Osteoblast (primary cell): ENCODE results near the gene PRSS38. TPM values are rescaled to one million over a fixed set of nuclear protein-coding genes. Genes with fewer than 3 reads are reported as not detected.

Experiments used
- DNase-seq: peaks from one replicate; pipeline ENCODE4 v3.0.0; 2011; ENCODE audit warnings: low spot score, mixed read lengths; ENCODE audit not compliant: insufficient read length; ENCODE audit errors: missing footprints
- H2AFZ ChIP-seq: 2 replicates; pipeline ENCODE4 v1.6.0; 2011; ENCODE audit warnings: mild to moderate bottlenecking, low read length
- H3K27ac ChIP-seq: 2 replicates; pipeline ENCODE4 v1.5.1; 2011; ENCODE audit warnings: mild to moderate bottlenecking, low read depth, low read length, moderate library complexity
- H3K27me3 ChIP-seq: 2 replicates; pipeline ENCODE4 v1.6.0; 2012; ENCODE audit warnings: mild to moderate bottlenecking, control low read depth, inconsistent platforms, low read length, moderate library complexity; ENCODE audit not compliant: insufficient read depth
- H3K36me3 ChIP-seq: 2 replicates; pipeline ENCODE4 v1.5.1; 2011; ENCODE audit warnings: mild to moderate bottlenecking, low read length, control low read depth, moderate library complexity; ENCODE audit not compliant: insufficient read depth
- H3K4me1 ChIP-seq: 2 replicates; pipeline ENCODE4 v1.5.1; 2011; ENCODE audit warnings: mild to moderate bottlenecking, low read length, control low read depth, moderate library complexity; ENCODE audit not compliant: insufficient read depth
- H3K4me2 ChIP-seq: 2 replicates; pipeline ENCODE4 v1.6.0; 2011; ENCODE audit warnings: mild to moderate bottlenecking, low read length; ENCODE audit not compliant: insufficient read depth
- H3K4me3 ChIP-seq: fragments of 200-600 bp; sonication (generic); 3 replicates; pipeline ENCODE4 v1.5.1; 2012; ENCODE audit warnings: mild to moderate bottlenecking, low read length, inconsistent platforms; ENCODE audit not compliant: insufficient read depth
- H3K79me2 ChIP-seq: 2 replicates; pipeline ENCODE4 v1.6.0; 2012; ENCODE audit warnings: mild to moderate bottlenecking, low read length, control low read depth, inconsistent platforms; ENCODE audit not compliant: insufficient read depth
- H3K9me3 ChIP-seq: 2 replicates; pipeline ENCODE4 v1.5.1; 2011; ENCODE audit warnings: low read depth, low read length, control low read depth
- H4K20me1 ChIP-seq: 2 replicates; pipeline ENCODE4 v1.6.0; 2012; ENCODE audit warnings: mild to moderate bottlenecking, low read length, control low read depth; ENCODE audit not compliant: insufficient read depth
- total RNA-seq: library from RNA; depleted of rRNA; stranded (reverse); fragments of >200 nt; gene quantifications from 2 replicates; pipeline ENCODE4 v1.2.3, GENCODE V29; 2012
- TF ChIP-seq, protein P1 (sequence below): IDR thresholded peaks from 2 replicates; pipeline ENCODE4 v1.5.1; 2011; ENCODE audit warnings: mild to moderate bottlenecking, low read depth, low read length, moderate library complexity; ENCODE audit errors: extremely low read depth

Gene PRSS38
- total RNA-seq, 1 donor: not detected

DNA sequence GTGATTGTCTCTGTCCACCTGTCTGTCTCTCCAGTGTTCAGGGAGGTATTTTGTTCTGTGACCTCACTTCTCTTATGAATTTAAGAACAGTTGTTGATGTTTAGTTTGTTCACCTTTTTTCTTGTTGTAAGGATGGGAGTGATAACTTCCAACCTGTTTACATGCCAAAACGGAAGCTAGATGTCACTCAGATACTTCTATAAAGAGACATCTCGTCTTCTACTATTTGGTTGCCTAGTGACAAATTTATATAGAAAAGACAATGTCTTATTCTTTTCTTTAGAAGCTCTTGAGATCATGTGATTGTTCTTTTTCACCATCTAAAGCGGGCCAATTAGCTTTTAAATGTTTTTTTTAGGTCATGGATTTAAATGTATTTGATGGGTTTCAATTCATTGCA lies 33.8 kb downstream of the PRSS38 start:
- no peak overlapping the region for H2AFZ ChIP-seq
- H4K20me1 ChIP-seq: no peaks in the 10 kb centered on the region
- H3K79me2 ChIP-seq: no peaks in the 10 kb centered on the region
- no peaks in the 10 kb centered on the region for H3K27me3 ChIP-seq
- no peaks in the 10 kb centered on the region for H3K36me3 ChIP-seq
- H3K9me3 ChIP-seq: no peaks in the 10 kb centered on the region
- DNase-seq: no peak
- no peak overlapping the region for H3K27ac ChIP-seq
- no peak overlapping the region for H3K4me2 ChIP-seq
- TF ChIP-seq, protein P1, sequence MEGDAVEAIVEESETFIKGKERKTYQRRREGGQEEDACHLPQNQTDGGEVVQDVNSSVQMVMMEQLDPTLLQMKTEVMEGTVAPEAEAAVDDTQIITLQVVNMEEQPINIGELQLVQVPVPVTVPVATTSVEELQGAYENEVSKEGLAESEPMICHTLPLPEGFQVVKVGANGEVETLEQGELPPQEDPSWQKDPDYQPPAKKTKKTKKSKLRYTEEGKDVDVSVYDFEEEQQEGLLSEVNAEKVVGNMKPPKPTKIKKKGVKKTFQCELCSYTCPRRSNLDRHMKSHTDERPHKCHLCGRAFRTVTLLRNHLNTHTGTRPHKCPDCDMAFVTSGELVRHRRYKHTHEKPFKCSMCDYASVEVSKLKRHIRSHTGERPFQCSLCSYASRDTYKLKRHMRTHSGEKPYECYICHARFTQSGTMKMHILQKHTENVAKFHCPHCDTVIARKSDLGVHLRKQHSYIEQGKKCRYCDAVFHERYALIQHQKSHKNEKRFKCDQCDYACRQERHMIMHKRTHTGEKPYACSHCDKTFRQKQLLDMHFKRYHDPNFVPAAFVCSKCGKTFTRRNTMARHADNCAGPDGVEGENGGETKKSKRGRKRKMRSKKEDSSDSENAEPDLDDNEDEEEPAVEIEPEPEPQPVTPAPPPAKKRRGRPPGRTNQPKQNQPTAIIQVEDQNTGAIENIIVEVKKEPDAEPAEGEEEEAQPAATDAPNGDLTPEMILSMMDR: no peak
- H3K4me3 ChIP-seq: no peak overlapping the region
- H3K4me1 ChIP-seq: no peaks in the 10 kb centered on the region

DNA sequence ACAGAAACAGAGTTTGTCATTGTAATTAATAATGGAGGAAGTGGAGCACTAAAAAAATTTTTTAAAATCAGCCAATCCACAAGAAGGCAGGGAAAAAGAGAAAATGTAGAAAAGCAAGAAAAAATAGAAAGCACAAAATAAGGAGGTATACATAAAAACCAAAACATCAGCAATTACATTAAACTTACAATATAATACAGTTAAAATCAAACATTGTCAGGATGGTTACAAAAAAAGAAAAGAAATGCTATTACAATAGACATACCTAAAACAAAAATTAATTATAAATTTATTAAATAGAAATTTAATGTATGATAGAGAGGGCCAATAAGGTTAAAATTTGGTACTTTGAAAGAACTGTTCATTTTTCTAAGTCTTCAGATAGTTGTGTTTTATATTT lies 38.7 kb downstream of the PRSS38 start:
- no peaks in the 10 kb centered on the region for H3K36me3 ChIP-seq
- H3K27me3 ChIP-seq: no peaks in the 10 kb centered on the region
- no peaks in the 10 kb centered on the region for H3K4me1 ChIP-seq
- no peak overlapping the region for H2AFZ ChIP-seq
- no peaks in the 10 kb centered on the region for H4K20me1 ChIP-seq
- TF ChIP-seq, protein P1: no peak
- H3K4me3 ChIP-seq: no peak overlapping the region
- no peaks in the 10 kb centered on the region for H3K79me2 ChIP-seq
- H3K27ac ChIP-seq: no peak overlapping the region
- H3K4me2 ChIP-seq: no peak overlapping the region
- no peaks in the 10 kb centered on the region for H3K9me3 ChIP-seq
- no peak for DNase-seq

- H3K79me2 ChIP-seq: no peaks in the 10 kb centered on the region
- no peak overlapping the region for H3K4me2 ChIP-seq
- H3K9me3 ChIP-seq: no peaks in the 10 kb centered on the region
- H3K4me3 ChIP-seq: no peak overlapping the region
- no peaks in the 10 kb centered on the region for H3K4me1 ChIP-seq
- H2AFZ ChIP-seq: no peak overlapping the region
- H3K27me3 ChIP-seq: no peaks in the 10 kb centered on the region
- TF ChIP-seq, protein P1: no peak
- no peaks in the 10 kb centered on the region for H3K36me3 ChIP-seq
- no peaks in the 10 kb centered on the region for H4K20me1 ChIP-seq
- no peak overlapping the region for H3K27ac ChIP-seq
- no peak for DNase-seq
Measured at GRCh38 chr1:227855687-227856086, 40.2 kb downstream of the PRSS38 start.

DNA sequence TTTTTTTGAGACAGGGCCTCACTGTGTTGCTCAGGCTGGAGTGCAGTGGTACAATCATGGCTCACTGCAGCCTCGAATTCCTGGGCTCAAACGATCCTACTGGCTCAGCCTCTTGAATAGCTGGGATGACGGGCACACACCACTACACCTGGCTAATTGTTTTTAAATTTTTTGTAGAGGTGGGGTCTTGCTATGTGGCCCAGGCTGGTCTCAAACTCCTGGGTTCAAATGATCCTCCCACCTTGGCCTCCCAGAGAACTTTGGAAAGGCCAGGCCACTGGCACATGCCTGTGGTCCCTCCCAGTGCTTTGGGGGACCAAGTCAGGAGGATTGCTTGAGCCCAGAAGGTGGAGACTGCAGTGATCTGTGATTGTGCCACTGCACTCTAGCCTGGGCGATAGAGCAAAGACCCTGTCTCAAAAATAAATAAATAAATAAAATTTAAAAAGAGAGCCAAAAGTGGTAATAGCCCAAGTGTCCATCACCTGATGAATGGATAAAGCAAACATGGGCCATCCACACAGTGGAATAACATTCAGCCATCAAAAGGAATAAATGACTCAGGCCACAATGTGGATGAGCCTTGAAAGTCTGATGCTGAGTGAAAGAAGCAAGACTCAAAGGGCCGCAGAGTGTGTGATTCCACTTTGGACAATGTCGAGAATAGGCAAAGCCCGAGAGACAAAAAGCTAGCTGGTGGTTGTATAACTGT lies 40.8 kb downstream of the PRSS38 start:
- Histone ChIP-seq H3K27me3 (no peaks in the 10 kb centered on the region), H3K4me1 (no peaks in the 10 kb centered on the region), H3K9me3 (no peaks in the 10 kb centered on the region), H3K4me2 (no peak overlapping the region), H3K79me2 (no peaks in the 10 kb centered on the region), H3K27ac (no peak overlapping the region), H3K4me3 (no peak overlapping the region), H2AFZ (no peak overlapping the region), H3K36me3 (no peaks in the 10 kb centered on the region), H4K20me1 (no peaks in the 10 kb centered on the region)
- TF ChIP-seq, protein P1: no peak
- DNase-seq: no peak
